GM11168 (cell line): Measurements from ENCODE around the gene LEFTY2.
"Not testable (repeated sequence)": the region's sequence is repeated elsewhere in the genome, so short reads cannot be mapped to it uniquely, and the experiment has no call there.

ENCODE experiments used
- in situ Hi-C: fragments of 300-500 bp; cut with MboI; formaldehyde crosslinking; loops from one replicate; pipeline ENCODE4 v1.12.0; 2022; ENCODE audit warnings: low sequenced_read_pairs; ENCODE audit not compliant: unreplicated experiment

Gene LEFTY2

GRCh38 chr1:225933072-225933471 lies 7.9 kb downstream of the LEFTY2 start:
- in situ Hi-C loops = no loop called here

- in situ Hi-C loops = no loop called here
These were observed 9.5 kb downstream of the LEFTY2 start for GRCh38 chr1:225931270-225932136.

- in situ Hi-C loops = no loop called here
These were observed 10.5 kb downstream of the LEFTY2 start for GRCh38 chr1:225930566-225930965.

- in situ Hi-C loops = not testable (repeated sequence)
These were observed 11.6 kb downstream of the LEFTY2 start for GRCh38 chr1:225929462-225929861.

GRCh38 chr1:225928186-225929175 lies 12.5 kb downstream of the LEFTY2 start:
- in situ Hi-C loops = no loop called here

GRCh38 chr1:225926551-225927113 lies 14.4 kb downstream of the LEFTY2 start:
- in situ Hi-C loops = no loop called here

GRCh38 chr1:225923692-225924555 lies 17.1 kb downstream of the LEFTY2 start, which contains the start of gene PYCR2:
TSS of gene PYCR2 (minus strand) at chr1:225924250. CDS start at chr1:225924110, 140 bp downstream.
- in situ Hi-C loops = loop anchor here (25.0 kb wide), 1 partner anchor 437 kb away; no protein-coding TSS in a partner anchor

GRCh38 chr1:225923381-225923691 lies 17.7 kb downstream of the LEFTY2 start:
- in situ Hi-C loops = loop anchor here (25.0 kb wide), 1 partner anchor 436 kb away; no protein-coding TSS in a partner anchor

- in situ Hi-C loops = loop anchor here (25.0 kb wide), 1 partner anchor 435 kb away; no protein-coding TSS in a partner anchor
These were observed 19.0 kb downstream of the LEFTY2 start for GRCh38 chr1:225921734-225922709.

- in situ Hi-C loops = loop anchor here (25.0 kb wide), 1 partner anchor 433 kb away; no protein-coding TSS in a partner anchor
These were observed 21.1 kb downstream of the LEFTY2 start for GRCh38 chr1:225919906-225920305.

GRCh38 chr1:225918280-225918679 lies 22.7 kb downstream of the LEFTY2 start:
- in situ Hi-C loops = loop anchor here (25.0 kb wide), 1 partner anchor 431 kb away; no protein-coding TSS in a partner anchor

- in situ Hi-C loops = loop anchor here (25.0 kb wide), 1 partner anchor 430 kb away; no protein-coding TSS in a partner anchor
These were observed 23.5 kb downstream of the LEFTY2 start for GRCh38 chr1:225917536-225917935.

- in situ Hi-C loops = loop anchor here (25.0 kb wide), 1 partner anchor 430 kb away; no protein-coding TSS in a partner anchor
These were observed 23.9 kb downstream of the LEFTY2 start for GRCh38 chr1:225917101-225917500.

GRCh38 chr1:225915538-225915991 lies 25.5 kb downstream of the LEFTY2 start:
- in situ Hi-C loops = loop anchor here (25.0 kb wide), 1 partner anchor 428 kb away; no protein-coding TSS in a partner anchor

GRCh38 chr1:225914947-225915346 lies 26.1 kb downstream of the LEFTY2 start:
- in situ Hi-C loops = loop anchor here (25.0 kb wide), 1 partner anchor 428 kb away; no protein-coding TSS in a partner anchor

- in situ Hi-C loops = loop anchor here (25.0 kb wide), 1 partner anchor 427 kb away; no protein-coding TSS in a partner anchor
These were observed 26.6 kb downstream of the LEFTY2 start for GRCh38 chr1:225914391-225914790.
